ENCODE results near the gene RCAN1.
A peak's percentile ranks its signal among the peaks of the same experiment; 100 is the strongest.
"Not testable (repeated sequence)": the region's sequence is repeated elsewhere in the genome, so short reads cannot be mapped to it uniquely, and the experiment has no call there.

The RCAN1 gene

DNA sequence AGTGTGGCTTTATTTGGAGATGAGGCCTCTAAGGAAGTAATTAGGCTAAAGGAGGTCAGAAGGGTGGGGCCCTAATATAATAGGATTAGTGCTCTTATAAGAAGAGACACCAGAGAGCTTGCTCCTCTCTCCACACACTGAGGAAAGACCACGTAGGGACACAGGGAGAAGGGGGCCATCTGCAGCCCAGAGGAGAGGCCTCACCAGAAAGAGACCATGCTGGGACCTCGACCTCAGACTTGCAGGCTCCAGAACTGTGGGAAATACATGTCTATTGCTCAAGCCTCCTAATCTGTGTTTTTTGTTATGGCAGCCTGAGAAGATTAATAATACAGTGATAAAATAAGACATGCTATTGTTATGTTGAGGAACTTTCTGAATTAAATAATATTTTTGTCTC lies 8.3 kb downstream of the RCAN1 start:
- DNase-seq (ENCODE audit: insufficient read length, low spot score) (no peak), FAIRE-seq (no peak)
- TF ChIP-seq, protein P1, sequence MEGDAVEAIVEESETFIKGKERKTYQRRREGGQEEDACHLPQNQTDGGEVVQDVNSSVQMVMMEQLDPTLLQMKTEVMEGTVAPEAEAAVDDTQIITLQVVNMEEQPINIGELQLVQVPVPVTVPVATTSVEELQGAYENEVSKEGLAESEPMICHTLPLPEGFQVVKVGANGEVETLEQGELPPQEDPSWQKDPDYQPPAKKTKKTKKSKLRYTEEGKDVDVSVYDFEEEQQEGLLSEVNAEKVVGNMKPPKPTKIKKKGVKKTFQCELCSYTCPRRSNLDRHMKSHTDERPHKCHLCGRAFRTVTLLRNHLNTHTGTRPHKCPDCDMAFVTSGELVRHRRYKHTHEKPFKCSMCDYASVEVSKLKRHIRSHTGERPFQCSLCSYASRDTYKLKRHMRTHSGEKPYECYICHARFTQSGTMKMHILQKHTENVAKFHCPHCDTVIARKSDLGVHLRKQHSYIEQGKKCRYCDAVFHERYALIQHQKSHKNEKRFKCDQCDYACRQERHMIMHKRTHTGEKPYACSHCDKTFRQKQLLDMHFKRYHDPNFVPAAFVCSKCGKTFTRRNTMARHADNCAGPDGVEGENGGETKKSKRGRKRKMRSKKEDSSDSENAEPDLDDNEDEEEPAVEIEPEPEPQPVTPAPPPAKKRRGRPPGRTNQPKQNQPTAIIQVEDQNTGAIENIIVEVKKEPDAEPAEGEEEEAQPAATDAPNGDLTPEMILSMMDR (IDR thresholded peaks at IDR 0.05; ENCODE audit: insufficient read depth, missing control alignments), result no peak

- DNase-seq (ENCODE audit: insufficient read length, low spot score) (no peak), FAIRE-seq (no peak)
- TF ChIP-seq, protein P1 (IDR thresholded peaks at IDR 0.05; ENCODE audit: insufficient read depth, missing control alignments), result no peak
Observed at GRCh38 chr21:34606051-34606450, 8.9 kb downstream of the RCAN1 start.

DNA sequence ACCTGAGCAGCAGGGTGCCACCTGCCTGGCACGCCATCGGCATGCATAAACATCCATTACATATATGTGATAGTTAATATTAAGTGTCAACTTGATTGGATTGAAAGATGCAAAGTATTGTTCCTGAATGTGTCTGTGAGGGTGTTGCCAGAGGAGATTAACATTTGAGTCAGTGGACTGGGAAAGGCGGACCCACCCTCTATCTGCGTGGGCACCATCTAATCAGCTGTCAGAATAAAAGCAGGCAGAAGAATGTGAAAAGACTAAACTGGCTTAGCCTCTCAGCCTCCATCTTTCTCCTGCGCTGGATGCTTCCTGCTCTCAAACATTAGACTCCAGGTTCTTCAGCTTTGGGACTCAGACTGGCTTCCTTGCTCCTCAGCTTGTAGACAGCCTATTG lies 10.0 kb downstream of the RCAN1 start:
- FAIRE-seq; DNase-seq (ENCODE audit: insufficient read length, low spot score): not testable (repeated sequence)

DNA sequence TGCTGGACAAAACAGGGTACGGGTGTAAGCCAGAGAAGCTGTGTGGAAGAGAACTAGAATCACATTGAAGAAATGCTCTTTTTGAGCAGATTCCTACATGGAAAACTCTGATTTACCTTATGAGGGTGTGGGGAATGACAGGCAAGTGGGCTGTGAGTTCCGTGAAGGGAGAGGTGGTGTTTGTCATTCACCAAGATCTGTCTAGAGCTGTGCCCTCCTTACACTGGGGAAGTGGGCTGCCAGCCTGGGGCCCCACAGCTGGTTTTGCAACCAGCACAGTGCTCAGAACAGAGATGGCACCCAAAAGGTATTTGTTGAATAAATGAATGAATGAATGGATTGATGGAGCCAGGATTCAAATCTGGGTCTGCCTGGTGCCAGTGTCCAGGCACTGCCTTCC lies 10.4 kb downstream of the RCAN1 start:
- TF ChIP-seq, protein P1 (IDR thresholded peaks at IDR 0.05; ENCODE audit: insufficient read depth, missing control alignments), result no peak
- FAIRE-seq, result no peak
- no peak for DNase-seq (ENCODE audit: insufficient read length, low spot score)

DNA sequence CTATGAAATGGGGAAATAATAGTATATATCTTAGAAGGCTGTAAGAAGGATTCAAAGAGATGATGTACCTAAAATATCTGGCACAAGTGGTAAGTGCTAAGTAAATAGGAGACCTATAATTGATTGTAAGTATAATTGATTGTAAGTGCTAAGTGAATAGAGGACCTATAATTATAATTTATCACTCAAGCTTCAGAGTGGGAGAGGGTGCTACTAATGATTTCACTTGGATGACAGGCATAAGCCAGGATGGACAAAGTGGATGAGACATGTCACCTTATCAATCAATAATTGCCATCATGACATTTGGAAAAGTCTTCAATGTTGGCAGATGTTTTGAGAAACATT lies 11.2 kb downstream of the RCAN1 start:
- DNase-seq (ENCODE audit: insufficient read length, low spot score), result no peak
- FAIRE-seq, result no peak
- TF ChIP-seq, protein P1 (IDR thresholded peaks at IDR 0.05; ENCODE audit: insufficient read depth, missing control alignments), result no peak

- TF ChIP-seq, protein P1 (IDR thresholded peaks at IDR 0.05; ENCODE audit: insufficient read depth, missing control alignments), result peak; percentile 73
- DNase-seq (ENCODE audit: insufficient read length, low spot score), result peak; percentile 41
- no peak for FAIRE-seq
Observed at GRCh38 chr21:34603002-34603709, 11.8 kb downstream of the RCAN1 start.

DNA sequence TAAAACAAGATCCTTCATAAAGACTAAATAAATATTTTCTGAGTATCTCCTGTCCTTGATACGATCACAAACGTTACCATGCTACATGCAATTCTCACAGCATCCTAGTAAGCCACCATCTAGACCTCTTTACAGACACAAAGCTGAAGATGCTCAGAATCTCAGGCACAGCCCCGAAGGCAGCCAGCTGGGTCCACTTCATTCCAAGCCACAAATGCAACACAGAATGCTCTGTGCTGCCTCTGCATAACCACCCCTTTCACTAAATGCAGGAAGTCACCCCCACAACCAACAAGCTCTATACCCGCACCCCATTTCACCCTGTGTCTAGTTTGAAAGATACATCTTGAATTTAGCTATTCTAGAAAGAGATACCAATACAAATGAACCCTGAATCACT lies 12.9 kb downstream of the RCAN1 start:
- FAIRE-seq (no peak), DNase-seq (ENCODE audit: insufficient read length, low spot score) (no peak)
- TF ChIP-seq, protein P1 (IDR thresholded peaks at IDR 0.05; ENCODE audit: insufficient read depth, missing control alignments), result no peak
